Activated CD4-positive, alpha-beta T cell treated with anti-CD3 and anti-CD28 coated beads, Interleukin-2, amount 50 U/mL, for 1 hour (primary cell): Measurements from ENCODE around the gene CLCN1.

Source experiments
- DNase-seq: peaks from one replicate; pipeline ENCODE4 v3.0.0-alpha.2; 2020

Gene CLCN1

GRCh38 chr7:143369678-143370651, 54.1 kb downstream of the CLCN1 start:
- no peak for DNase-seq

GRCh38 chr7:143372070-143372469, 56.2 kb downstream of the CLCN1 start:
- peak; percentile 54 for DNase-seq

- no peak for DNase-seq
Measured at GRCh38 chr7:143373255-143373794, 57.4 kb downstream of the CLCN1 start.

GRCh38 chr7:143374561-143374960, 58.6 kb downstream of the CLCN1 start:
- no peak for DNase-seq

DNA sequence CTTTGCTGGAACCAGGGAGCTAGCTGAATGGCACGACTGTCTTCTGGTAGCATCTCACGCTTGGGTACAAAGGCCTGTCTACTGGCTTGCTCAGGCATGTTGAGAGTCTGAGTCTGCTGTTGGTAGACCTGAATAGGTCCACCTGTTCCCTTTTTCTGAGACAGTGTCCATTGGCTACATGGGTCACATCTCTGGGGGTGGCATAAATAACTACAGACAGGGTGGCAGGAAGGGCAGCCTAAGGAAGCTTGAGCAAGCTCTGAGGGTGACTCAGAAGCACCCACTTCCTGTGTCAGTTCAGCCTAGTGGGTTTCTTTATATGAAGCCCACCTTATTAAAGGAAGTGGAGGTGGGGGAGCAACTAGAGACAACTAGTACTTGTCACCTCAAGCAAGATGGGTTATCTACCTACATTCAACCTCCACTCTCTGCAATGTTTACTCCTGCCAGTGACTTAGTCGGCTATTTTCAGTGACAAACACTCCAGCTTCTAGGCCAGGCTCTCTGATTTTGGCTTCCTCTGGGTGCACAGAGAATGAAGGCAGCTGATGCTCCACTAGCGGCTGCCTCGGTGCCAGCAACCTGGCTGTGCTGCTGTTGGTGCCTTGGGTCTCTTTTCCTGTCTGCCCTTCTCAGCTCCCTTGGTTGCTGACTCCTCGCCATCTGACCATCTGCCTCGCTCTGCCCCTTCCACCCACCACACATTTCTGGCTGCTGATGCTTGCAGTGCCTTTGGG, 59.6 kb downstream of the CLCN1 start:
- no peak for DNase-seq

GRCh38 chr7:143376396-143376795, 60.5 kb downstream of the CLCN1 start:
- no peak for DNase-seq

GRCh38 chr7:143379611-143380259, 63.8 kb downstream of the CLCN1 start:
- no peak for DNase-seq

DNA sequence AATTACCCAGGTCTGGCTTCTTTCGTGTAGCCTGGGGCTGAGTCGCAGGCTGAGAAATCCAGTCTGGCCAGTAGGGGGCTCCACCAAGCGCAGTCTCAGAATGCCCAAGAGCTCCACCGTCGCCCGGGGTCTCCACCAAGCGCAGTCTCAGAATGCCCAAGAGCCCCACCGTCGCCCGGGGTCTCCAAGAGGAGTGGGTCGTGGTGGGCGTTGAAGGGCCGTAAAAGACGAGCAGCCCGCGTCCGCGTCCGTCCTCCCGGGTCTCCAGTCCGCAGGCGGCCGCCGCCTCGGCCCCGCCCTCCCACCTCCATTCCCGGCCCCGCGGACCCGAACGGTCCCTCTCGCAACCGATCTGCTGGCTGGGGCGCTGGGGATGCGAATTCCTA, 64.3 kb downstream of the CLCN1 start:
- peak; percentile 90 for DNase-seq

DNA sequence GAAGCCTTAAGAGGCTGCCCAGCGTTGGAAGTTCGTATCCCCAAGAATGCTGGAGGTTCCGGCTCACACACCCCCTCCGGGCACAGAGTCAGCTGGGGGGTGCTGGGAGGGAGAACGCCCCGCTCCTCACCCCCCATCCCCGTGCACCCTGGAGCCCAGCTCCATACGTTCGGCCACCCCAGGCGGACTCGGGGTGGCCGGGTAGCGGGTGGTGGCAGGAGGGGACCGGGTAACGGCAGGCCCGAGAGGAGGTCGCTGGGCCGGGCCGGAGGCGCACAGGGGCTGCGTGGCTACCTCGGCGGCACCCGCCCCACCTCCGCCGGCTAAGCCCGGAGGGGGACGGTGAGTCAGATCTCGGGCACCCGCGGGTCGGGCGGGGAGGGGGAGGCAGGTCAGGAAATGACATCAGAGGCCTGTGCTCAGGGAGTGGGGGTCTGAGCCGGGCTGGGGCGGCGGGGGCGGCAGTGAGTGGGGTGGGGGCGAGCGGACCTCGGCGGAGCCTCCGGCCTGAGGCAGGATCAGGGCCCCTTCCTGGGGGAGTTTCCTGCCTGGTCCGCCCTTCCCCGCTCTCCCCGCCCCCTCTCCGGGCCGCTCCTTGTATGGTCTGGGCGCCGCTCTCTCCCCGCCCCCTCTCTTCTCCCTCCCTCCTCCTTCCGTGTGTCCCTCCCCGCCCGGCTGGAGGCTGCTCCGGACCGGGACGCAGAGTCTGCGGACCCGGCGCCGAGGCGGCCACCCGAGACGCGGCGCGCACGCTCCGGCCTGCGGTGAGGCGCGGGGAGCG, 64.9 kb downstream of the CLCN1 start, which contains the start of gene ZYX:
Gene ZYX (plus strand): TSS at position 700 of the 781 bp plus-strand sequence. CDS start 227 bp downstream, outside the sequence.
- peak; percentile 86 for DNase-seq

DNA sequence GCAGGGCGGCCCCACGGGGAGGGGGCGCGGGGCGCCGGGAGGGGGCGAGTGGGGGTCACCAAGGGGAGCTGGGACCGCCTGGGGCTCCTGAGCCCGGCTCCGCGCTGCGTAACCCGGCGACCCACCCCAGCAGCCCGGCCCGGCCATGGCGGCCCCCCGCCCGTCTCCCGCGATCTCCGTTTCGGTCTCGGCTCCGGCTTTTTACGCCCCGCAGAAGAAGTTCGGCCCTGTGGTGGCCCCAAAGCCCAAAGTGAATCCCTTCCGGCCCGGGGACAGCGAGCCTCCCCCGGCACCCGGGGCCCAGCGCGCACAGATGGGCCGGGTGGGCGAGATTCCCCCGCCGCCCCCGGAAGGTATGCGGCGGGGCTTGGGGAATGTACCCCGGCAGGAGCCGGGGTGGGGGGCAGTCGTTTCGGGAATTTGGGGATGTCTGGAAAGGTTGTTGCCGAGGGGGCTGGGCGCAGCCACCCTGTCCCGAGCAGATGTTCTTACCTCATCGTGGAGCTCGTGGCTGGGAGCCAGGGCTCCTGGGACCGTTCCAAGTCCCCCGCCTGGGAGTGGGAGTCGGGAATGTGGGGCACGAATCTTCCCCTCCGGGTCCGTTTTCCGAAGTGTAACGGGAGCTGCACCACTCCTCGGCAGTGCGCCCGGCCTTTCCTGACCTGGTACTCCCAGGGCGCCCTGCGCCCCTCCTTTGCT, 65.7 kb downstream of the CLCN1 start:
- no peak for DNase-seq

- no peak for DNase-seq
Measured at GRCh38 chr7:143382126-143382790, 66.3 kb downstream of the CLCN1 start.

GRCh38 chr7:143382791-143383641, 67.1 kb downstream of the CLCN1 start:
- DNase-seq = no peak

DNA sequence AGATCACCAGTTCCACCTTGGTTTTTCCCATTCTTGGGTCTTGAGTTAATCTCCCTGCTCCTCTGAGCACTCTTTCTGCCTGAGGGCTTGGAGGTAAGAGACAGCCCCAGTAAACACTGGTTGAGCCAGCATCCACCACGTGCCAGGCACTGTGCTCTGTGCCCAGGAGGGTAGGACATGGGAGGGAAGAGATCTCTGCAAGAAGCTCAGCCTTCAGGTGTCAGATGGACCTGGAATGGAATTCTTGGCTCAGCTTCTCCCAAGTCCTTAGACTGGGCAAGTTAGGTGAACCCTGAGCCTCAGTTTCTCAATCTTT, 67.7 kb downstream of the CLCN1 start:
- no peak for DNase-seq

GRCh38 chr7:143384148-143384547, 68.2 kb downstream of the CLCN1 start:
- DNase-seq = no peak

DNA sequence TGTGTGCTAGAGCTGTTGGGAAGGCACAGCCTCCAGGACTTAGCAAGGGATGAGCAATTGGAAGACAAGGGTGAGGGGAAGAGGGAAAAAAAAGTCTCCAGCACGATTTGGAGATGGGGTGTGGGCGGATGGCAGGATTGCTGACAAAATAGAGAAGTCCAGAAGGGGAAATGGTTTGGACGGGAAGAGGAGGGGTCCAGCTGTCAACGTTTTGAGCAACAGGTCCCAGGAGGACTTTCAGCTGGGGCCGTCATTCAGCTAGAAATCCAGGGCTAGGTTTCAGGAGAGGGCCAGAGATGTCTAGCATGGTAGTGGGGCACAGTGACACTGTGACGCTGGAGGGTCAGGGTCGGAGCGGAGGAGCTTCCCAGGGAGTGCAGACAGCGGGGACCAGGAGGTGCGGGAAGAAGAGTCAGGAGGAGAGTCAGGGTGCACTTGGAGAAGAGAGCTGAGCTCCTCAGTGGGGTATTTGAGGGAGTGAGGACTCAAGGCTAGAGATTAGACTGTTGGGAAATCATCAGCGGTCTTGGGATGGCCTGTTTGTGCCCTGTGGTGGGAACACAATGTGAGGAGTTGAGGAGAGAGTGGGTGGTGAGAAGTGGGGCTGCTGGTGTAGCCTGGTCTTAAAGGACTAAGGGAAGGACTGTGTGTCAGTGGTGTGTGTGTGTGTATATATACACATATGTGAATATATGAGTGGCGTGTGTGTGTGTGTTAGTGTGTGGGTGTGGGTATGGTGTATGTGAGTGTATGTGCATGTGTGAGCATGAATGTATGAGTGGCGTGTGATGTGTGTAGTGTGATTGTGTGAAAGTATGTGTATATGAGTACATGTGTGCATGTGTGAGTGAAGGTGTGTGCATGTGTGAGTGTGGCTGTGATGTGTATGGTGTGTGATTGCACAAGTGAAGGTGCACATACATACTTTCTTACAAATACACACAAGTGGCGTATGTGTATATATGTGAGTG, 69.0 kb downstream of the CLCN1 start:
- DNase-seq = no peak

DNA sequence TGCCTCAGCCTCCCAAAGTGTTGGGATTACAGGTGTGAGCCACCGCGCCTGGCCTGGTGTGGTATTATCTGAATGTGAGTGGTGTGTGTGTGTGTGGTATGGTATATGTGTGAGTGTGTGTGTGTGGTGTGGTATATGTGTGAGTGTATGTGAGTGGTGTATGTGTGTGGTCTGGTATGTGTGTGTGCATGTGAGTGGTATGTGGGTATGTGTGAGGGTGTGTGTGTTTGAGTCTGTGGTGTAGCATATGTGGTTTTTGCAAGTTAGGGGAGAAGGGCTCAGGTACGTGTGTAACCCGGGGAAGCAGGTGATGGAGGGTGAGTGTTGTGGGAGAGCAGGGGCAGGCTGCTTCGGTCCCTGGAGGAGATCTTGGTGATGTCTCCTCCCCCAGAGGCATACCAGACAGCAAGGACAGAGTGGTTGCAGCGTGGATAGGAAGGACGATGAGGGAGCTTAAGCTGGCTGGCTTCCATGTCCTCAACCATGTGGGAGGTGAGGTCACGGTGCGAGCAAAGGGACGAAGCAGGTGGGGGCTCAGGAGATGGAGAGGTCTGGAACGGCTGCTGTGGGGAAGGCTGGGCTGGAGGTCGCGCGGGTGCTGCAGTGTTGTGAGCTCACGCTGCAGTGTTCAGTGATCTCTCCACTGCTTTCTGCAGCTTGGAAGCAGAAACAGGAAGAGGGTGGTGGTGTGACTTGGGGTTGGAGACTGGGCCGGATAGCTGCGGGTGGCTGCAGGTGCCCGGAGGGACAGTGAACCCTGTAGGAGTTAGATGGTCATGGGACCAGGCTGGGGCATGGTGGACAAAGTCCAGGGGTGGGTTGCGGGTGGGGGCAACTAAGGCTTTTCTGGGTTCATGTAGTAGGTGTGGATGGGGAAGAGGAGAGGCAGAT, 70.2 kb downstream of the CLCN1 start:
- DNase-seq = no peak

GRCh38 chr7:143387156-143387975, 71.5 kb downstream of the CLCN1 start:
- no peak for DNase-seq
